H1 (cell line): ENCODE results near the gene USP7.

Experiments
- HDAC2 ChIP-seq, 2 experiments: fragments of 300-600 bp in 1 of 2; sonication (generic) in 1 of 2; IDR thresholded peaks; 2 replicates each; pipeline ENCODE4 v1.6.1; 2011 to 2012; ENCODE audit warnings: low read depth in 2 of 2, low read length in 2 of 2, mild to moderate bottlenecking in 2 of 2, moderate library complexity in 2 of 2, borderline replicate concordance in 1 of 2, inconsistent platforms in 1 of 2
- KDM1A ChIP-seq: fragments of 200-600, 300-600 bp; sonication (generic); IDR thresholded peaks from 2 replicates; pipeline ENCODE4 v1.7.1; 2016; ENCODE audit warnings: mild to moderate bottlenecking, low read length, borderline replicate concordance
- POLR2A ChIP-seq, 2 experiments: IDR thresholded peaks; 1 replicate in 1 of 2; 2 replicates in 1 of 2; pipeline ENCODE4 v1.6.1; 2011; ENCODE audit warnings: low read depth in 2 of 2, low read length in 2 of 2, mild to moderate bottlenecking in 2 of 2; ENCODE audit errors: control extremely low read depth in 1 of 2
- RAD21 ChIP-seq, 2 experiments: IDR thresholded peaks in 1 of 2; conservative IDR thresholded peaks in 1 of 2; 2 replicates each; pipeline ENCODE4 v1.6.1; 2011; ENCODE audit warnings: low read depth in 2 of 2, low read length in 2 of 2, improper control_type of control experiment in 1 of 2, inconsistent platforms in 1 of 2, mild to moderate bottlenecking in 1 of 2, moderate library complexity in 1 of 2
- RFX5 ChIP-seq: IDR thresholded peaks from 2 replicates; pipeline ENCODE4 v1.6.1; 2011; ENCODE audit warnings: low read depth, low read length, improper control_type of control experiment, borderline replicate concordance
- SP2 ChIP-seq: IDR thresholded peaks from 2 replicates; pipeline ENCODE4 v1.6.1; 2012; ENCODE audit warnings: mild to moderate bottlenecking, low read length, inconsistent platforms
- TF ChIP-seq, protein P1 (sequence below), 3 experiments: IDR thresholded peaks; 1 replicate in 2 of 3; 2 replicates in 1 of 3; pipeline versions ENCODE4 v1.5.1 to v1.6.1; 2011; ENCODE audit warnings: low read length in 3 of 3, mild to moderate bottlenecking in 3 of 3, inconsistent platforms in 2 of 3, low read depth in 1 of 3, moderate library complexity in 1 of 3; ENCODE audit not compliant: insufficient read depth in 1 of 3; ENCODE audit errors: control extremely low read depth in 1 of 3

- TF ChIP-seq KDM1A (no peak), SP2 (no peak), HDAC2 (IDR thresholded peaks at IDR 0.05; ENCODE audit: borderline replicate concordance in 1 of 2, low read depth in 2 of 2, low read length in 2 of 2) (no peak), RFX5 (no peak), POLR2A (IDR thresholded peaks at IDR 0.05; ENCODE audit: control extremely low read depth in 1 of 2, low read depth in 2 of 2, low read length in 2 of 2) (no peak), RAD21 (IDR thresholded peaks at IDR 0.05 in 1 of 2, conservative IDR thresholded peaks at IDR 0.05 in 1 of 2; ENCODE audit: low read depth in 2 of 2, low read length in 2 of 2) (no peak)
- TF ChIP-seq, protein P1, sequence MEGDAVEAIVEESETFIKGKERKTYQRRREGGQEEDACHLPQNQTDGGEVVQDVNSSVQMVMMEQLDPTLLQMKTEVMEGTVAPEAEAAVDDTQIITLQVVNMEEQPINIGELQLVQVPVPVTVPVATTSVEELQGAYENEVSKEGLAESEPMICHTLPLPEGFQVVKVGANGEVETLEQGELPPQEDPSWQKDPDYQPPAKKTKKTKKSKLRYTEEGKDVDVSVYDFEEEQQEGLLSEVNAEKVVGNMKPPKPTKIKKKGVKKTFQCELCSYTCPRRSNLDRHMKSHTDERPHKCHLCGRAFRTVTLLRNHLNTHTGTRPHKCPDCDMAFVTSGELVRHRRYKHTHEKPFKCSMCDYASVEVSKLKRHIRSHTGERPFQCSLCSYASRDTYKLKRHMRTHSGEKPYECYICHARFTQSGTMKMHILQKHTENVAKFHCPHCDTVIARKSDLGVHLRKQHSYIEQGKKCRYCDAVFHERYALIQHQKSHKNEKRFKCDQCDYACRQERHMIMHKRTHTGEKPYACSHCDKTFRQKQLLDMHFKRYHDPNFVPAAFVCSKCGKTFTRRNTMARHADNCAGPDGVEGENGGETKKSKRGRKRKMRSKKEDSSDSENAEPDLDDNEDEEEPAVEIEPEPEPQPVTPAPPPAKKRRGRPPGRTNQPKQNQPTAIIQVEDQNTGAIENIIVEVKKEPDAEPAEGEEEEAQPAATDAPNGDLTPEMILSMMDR (IDR thresholded peaks at IDR 0.05; ENCODE audit: control extremely low read depth in 1 of 3, insufficient read depth in 1 of 3, low read depth in 1 of 3, low read length in 3 of 3), result no peak
Measured at GRCh38 chr16:8858994-8859912, 104.5 kb downstream of the USP7 start.
